ENCODE measurements around the gene RGS6. TPM values are rescaled to one million over a fixed set of nuclear protein-coding genes. Genes with fewer than 3 reads are reported as not detected.

The RGS6 gene
- total RNA-seq, 2 experiments from 2014 or later: not detected

DNA sequence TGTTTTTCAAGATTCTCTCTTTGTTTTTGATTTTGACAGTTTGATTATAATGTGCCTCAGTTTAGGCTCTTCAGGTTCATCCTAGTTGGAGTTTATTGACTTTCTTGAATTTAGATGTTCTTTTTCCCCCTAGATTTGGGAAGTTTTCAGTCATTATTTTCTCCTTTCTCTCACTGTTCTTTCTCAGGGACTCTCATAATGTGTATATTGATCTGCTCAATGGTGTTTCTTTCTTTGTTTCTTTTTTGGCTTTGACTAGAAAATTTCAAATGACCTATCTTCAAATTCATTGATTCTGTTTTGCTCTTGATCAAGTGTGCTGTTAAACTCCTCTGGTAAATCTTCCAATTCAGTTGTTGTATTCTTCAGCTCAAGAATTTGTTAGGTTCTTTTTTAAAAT is 108.3 kb downstream of the RGS6 start:
- Mint-ChIP-seq H3K4me3 (no peak overlapping the region), H3K27ac (no peak overlapping the region), H3K36me3 (ENCODE audit: low read depth) (no peaks in the 10 kb centered on the region), H3K9me3 (peaks cover 8% of the 10 kb centered on the region), H3K27me3 (peaks cover 26% of the 10 kb centered on the region), H3K4me1 (ENCODE audit: low read depth) (no peaks in the 10 kb centered on the region)
- POLR2A ChIA-PET: no interaction called here
- no peak for DNase-seq
- TF ChIP-seq, protein P1, sequence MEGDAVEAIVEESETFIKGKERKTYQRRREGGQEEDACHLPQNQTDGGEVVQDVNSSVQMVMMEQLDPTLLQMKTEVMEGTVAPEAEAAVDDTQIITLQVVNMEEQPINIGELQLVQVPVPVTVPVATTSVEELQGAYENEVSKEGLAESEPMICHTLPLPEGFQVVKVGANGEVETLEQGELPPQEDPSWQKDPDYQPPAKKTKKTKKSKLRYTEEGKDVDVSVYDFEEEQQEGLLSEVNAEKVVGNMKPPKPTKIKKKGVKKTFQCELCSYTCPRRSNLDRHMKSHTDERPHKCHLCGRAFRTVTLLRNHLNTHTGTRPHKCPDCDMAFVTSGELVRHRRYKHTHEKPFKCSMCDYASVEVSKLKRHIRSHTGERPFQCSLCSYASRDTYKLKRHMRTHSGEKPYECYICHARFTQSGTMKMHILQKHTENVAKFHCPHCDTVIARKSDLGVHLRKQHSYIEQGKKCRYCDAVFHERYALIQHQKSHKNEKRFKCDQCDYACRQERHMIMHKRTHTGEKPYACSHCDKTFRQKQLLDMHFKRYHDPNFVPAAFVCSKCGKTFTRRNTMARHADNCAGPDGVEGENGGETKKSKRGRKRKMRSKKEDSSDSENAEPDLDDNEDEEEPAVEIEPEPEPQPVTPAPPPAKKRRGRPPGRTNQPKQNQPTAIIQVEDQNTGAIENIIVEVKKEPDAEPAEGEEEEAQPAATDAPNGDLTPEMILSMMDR (IDR thresholded peaks at IDR 0.05): no peak
- no peak for ATAC-seq
- intact Hi-C loops (cut with micrococcal nuclease): no loop called here
- CTCF ChIA-PET: interaction anchor here (1.6 kb wide), 1 partner anchor 17 kb away, joined by 7 read pairs; no protein-coding TSS in a partner anchor

DNA sequence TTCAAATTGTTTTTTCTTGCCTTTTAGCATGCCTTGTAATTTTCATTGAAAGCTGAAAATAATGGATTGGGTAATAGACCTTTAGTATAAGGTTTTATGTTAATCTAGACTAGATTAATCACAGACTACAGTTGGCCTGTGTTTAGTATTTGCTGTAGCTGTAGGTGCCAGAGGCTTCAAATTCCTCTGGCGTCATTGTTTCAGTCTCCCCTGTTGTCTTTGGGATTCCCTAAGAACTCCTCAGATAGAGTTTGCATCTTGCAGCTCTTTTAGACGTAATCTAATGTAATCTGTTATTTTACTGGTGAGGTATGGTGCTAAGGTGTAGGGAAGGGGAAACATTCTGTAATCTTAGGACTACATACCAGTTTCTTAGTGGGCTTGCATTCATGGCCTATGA is 113.0 kb downstream of the RGS6 start:
- Mint-ChIP-seq H3K27me3 (peaks cover 16% of the 10 kb centered on the region), H3K4me1 (ENCODE audit: low read depth) (peaks cover 8% of the 10 kb centered on the region), H3K4me3 (no peak overlapping the region), H3K9me3 (peaks cover 7% of the 10 kb centered on the region), H3K27ac (no peak overlapping the region), H3K36me3 (ENCODE audit: low read depth) (no peaks in the 10 kb centered on the region)
- ChIA-PET POLR2A (interaction anchor here (1.0 kb wide), 1 partner anchor 12 kb away, joined by 3 read pairs; no protein-coding TSS in a partner anchor), CTCF (no interaction called here)
- DNase-seq (no peak), ATAC-seq (no peak)
- TF ChIP-seq, protein P1 (IDR thresholded peaks at IDR 0.05): no peak
- intact Hi-C loops (cut with micrococcal nuclease): no loop called here

DNA sequence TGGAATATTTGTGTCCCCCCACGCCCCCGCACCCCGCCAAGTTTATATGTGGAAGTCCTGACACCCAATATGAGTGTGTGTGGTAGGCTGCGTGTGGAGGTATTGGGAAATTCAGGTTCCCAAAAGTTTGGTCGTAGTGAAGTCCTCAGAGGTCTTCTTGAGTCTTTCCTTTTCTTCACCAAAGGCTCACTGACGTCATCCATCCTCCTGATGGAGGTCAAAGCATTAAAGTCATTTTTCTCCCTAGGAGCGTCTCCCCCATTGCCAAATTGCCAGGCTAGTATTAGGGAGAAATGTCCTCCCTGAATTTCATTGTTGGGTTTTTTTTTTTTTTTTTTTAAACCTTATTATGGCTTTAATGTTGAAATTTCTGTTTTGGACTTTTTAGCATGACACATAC is 113.7 kb downstream of the RGS6 start:
- Mint-ChIP-seq H3K27me3 (peaks cover 15% of the 10 kb centered on the region), H3K9me3 (peaks cover 2% of the 10 kb centered on the region), H3K4me1 (ENCODE audit: low read depth) (peaks cover 8% of the 10 kb centered on the region), H3K36me3 (ENCODE audit: low read depth) (no peaks in the 10 kb centered on the region), H3K4me3 (no peak overlapping the region), H3K27ac (no peak overlapping the region)
- intact Hi-C loops (cut with micrococcal nuclease): no loop called here
- ChIA-PET POLR2A (no interaction called here), CTCF (no interaction called here)
- TF ChIP-seq, protein P1 (IDR thresholded peaks at IDR 0.05): no peak
- DNase-seq: no peak
- no peak for ATAC-seq

DNA sequence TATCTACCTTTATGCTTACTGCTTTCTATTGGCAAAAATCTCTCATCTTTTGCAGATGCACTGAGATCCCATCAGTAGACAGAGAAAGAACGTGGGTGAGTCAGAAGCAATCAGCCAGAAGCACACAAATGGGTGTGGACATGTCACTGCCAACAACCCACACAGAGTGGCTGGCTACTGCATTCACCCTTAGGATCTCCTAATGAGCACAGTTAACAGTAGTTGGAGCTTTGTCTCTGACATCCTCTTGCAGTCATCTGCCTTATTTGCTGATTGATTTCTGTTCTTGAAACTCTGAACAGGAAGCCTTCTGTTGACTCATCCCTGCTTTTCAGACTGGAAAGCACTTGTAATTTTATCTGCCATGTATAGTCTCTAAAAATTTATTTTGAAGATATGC is 117.2 kb downstream of the RGS6 start:
- Mint-ChIP-seq H3K27me3 (peaks cover 17% of the 10 kb centered on the region), H3K4me1 (ENCODE audit: low read depth) (peaks cover 8% of the 10 kb centered on the region), H3K9me3 (no peaks in the 10 kb centered on the region), H3K4me3 (no peak overlapping the region), H3K36me3 (ENCODE audit: low read depth) (no peaks in the 10 kb centered on the region), H3K27ac (no peak overlapping the region)
- peak; percentile 99 for ATAC-seq
- POLR2A ChIA-PET: no interaction called here
- CTCF ChIA-PET: no interaction called here
- intact Hi-C loops (cut with micrococcal nuclease): no loop called here
- TF ChIP-seq, protein P1 (IDR thresholded peaks at IDR 0.05): no peak
- peak; percentile 65 for DNase-seq

DNA sequence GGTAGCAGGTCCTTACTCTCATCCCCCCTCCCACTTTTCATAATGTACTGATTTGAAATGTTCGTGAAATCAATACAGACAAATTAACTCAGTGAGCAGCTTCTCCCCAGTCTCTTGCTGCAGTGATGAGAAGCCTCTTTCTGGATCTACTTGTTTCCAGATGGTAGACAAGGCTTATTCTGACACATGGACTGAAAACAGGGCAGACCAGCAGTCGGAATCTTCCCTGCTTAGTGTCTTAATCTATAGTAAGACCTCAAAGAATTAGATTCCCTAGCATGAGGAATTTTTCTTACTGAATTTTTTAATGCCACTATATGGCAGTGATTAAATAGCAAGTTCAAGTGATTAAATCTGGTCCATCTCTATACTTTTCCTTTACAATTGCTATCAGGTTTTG is 120.1 kb downstream of the RGS6 start:
- Mint-ChIP-seq H3K4me3 (no peak overlapping the region), H3K27me3 (peaks cover 20% of the 10 kb centered on the region), H3K27ac (no peak overlapping the region), H3K36me3 (ENCODE audit: low read depth) (no peaks in the 10 kb centered on the region), H3K4me1 (ENCODE audit: low read depth) (peaks cover 8% of the 10 kb centered on the region), H3K9me3 (no peaks in the 10 kb centered on the region)
- POLR2A ChIA-PET: no interaction called here
- ATAC-seq (no peak), DNase-seq (no peak)
- TF ChIP-seq, protein P1 (IDR thresholded peaks at IDR 0.05): no peak
- intact Hi-C loops (cut with micrococcal nuclease): no loop called here
- CTCF ChIA-PET: no interaction called here

Data from activated CD8-positive, alpha-beta T cell treated with anti-CD3 and anti-CD28 coated beads for 36 hours (primary cell).